Upper lobe of right lung (tissue), 1 donor: ENCODE measurements around the gene FRMD4A. TPM values are rescaled to one million over a fixed set of nuclear protein-coding genes. Genes with fewer than 3 reads are reported as not detected.

Experiments
- ATAC-seq: fragments of 200-7000 bp; cut with Tn5 transposase; one replicate; pipeline ENCODE4 v1.9.1; 2020; ENCODE audit warnings: mild to moderate bottlenecking, moderate library complexity
- DNase-seq: peaks from one replicate; pipeline ENCODE4 v3.0.0-alpha.2; 2020
- H3K27ac ChIP-seq: fragments of 200-600 bp; one replicate; pipeline ENCODE4 v1.8.0; 2022
- H3K27me3 ChIP-seq: fragments of 200-600 bp; one replicate; pipeline ENCODE4 v1.8.0; 2022; ENCODE audit warnings: mild to moderate bottlenecking
- H3K36me3 ChIP-seq: fragments of 200-600 bp; one replicate; pipeline ENCODE4 v1.8.0; 2022
- H3K4me1 ChIP-seq: fragments of 200-600 bp; one replicate; pipeline ENCODE4 v1.8.0; 2022
- H3K4me3 ChIP-seq: fragments of 200-600 bp; one replicate; pipeline ENCODE4 v1.8.0; 2022; ENCODE audit warnings: mild to moderate bottlenecking
- H3K9me3 ChIP-seq: fragments of 200-600 bp; one replicate; pipeline ENCODE4 v1.8.0; 2022
- CTCF ChIP-seq: fragments of 200-600 bp; IDR thresholded peaks from one replicate; pipeline ENCODE4 v1.8.0; 2022; ENCODE audit warnings: antibody characterized with exemption
- intact Hi-C: fragments of 100-400 bp; cut with DNase I; formaldehyde crosslinking; loops from one replicate; pipeline ENCODE4 v1.11.0; 2022
- total RNA-seq: library from RNA; stranded (reverse); fragmentation: NEBNext Ultra II Directional; extraction: Animal tissue kit (Norgen Biotek cat#: 25700); gene quantifications from one replicate; pipeline ENCODE4 v1.2.1, GENCODE V29; 2021
- donor health status: DM: no; HTN: yes; CAD: no; lungs with severe emphysema.

The FRMD4A gene
- total RNA-seq, 1 donor from 2014 or later = 38.3 TPM

- H3K36me3 ChIP-seq = no peaks in the 10 kb centered on the region
- H3K27me3 ChIP-seq = no peaks in the 10 kb centered on the region
- DNase-seq (no peak), ATAC-seq (no peak)
- no peak for TF ChIP-seq CTCF
- H3K9me3 ChIP-seq = no peaks in the 10 kb centered on the region
- H3K4me3 ChIP-seq = no peak overlapping the region
- intact Hi-C loops = no loop called here
- H3K27ac ChIP-seq = no peak overlapping the region
- H3K4me1 ChIP-seq = no peaks in the 10 kb centered on the region
Measured at GRCh38 chr10:14131261-14131960, 199.3 kb downstream of the FRMD4A start.

- Histone ChIP-seq H3K4me1 (no peaks in the 10 kb centered on the region), H3K4me3 (no peak overlapping the region), H3K27me3 (no peaks in the 10 kb centered on the region), H3K27ac (no peak overlapping the region), H3K9me3 (no peaks in the 10 kb centered on the region), H3K36me3 (no peaks in the 10 kb centered on the region)
- intact Hi-C loops = no loop called here
- DNase-seq (no peak), ATAC-seq (no peak)
- no peak for TF ChIP-seq CTCF
Measured at GRCh38 chr10:14129770-14130169, 201.0 kb downstream of the FRMD4A start.

DNA sequence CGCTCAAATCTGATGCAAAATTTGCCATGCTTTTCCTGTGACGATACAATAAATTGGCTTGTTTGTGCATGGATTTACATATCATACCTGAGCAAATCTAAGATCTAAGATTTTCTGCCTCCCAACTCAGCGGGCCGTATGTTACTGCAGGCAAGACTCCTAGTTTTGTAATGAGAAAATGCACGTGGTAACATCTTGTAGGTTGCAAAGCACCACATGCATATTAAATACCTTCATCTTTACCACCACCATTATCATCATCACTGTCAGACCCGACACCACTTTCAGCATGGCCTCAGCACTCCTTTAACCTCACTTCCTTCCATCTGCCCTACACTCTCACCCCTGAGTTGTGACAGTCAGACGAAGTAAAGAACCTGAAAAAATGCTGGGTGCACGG lies 202.2 kb downstream of the FRMD4A start:
- no peak for ATAC-seq

GRCh38 chr10:14126697-14127440 lies 203.9 kb downstream of the FRMD4A start:
- Histone ChIP-seq H3K4me3 (no peak overlapping the region), H3K27ac (no peak overlapping the region), H3K27me3 (no peaks in the 10 kb centered on the region), H3K36me3 (no peaks in the 10 kb centered on the region), H3K9me3 (no peaks in the 10 kb centered on the region), H3K4me1 (no peaks in the 10 kb centered on the region)
- ATAC-seq = no peak
- no peak for DNase-seq
- no peak for TF ChIP-seq CTCF
- intact Hi-C loops = no loop called here

More for the DNA sequence above, 202.2 kb downstream of the FRMD4A start:
- no peaks in the 10 kb centered on the region for H3K27me3 ChIP-seq
- no peaks in the 10 kb centered on the region for H3K36me3 ChIP-seq
- H3K9me3 ChIP-seq = no peaks in the 10 kb centered on the region
- no peaks in the 10 kb centered on the region for H3K4me1 ChIP-seq
- no peak overlapping the region for H3K4me3 ChIP-seq
- intact Hi-C loops = no loop called here
- DNase-seq = no peak
- H3K27ac ChIP-seq = no peak overlapping the region
- no peak for TF ChIP-seq CTCF

- DNase-seq = no peak
- intact Hi-C loops = no loop called here
Measured at GRCh38 chr10:14125564-14125963, 205.2 kb downstream of the FRMD4A start.

More at GRCh38 chr10:14125564-14125963, 205.2 kb downstream of the FRMD4A start:
- Histone ChIP-seq H3K27ac (no peak overlapping the region), H3K9me3 (no peaks in the 10 kb centered on the region), H3K4me1 (no peaks in the 10 kb centered on the region), H3K27me3 (no peaks in the 10 kb centered on the region), H3K36me3 (no peaks in the 10 kb centered on the region), H3K4me3 (no peak overlapping the region)
- no peak for TF ChIP-seq CTCF
- no peak for ATAC-seq
